WI38 (cell line): ENCODE data around the gene NFIA.

Experiments used
- H3K4me3 ChIP-seq: 2 replicates; pipeline ENCODE4 v1.5.1; 2011; ENCODE audit warnings: low read depth, mild to moderate bottlenecking, control low read depth, low read length
- TF ChIP-seq, protein P1 (sequence below): IDR thresholded peaks from 2 replicates; pipeline ENCODE4 v1.5.1; 2012; ENCODE audit warnings: low read depth, mild to moderate bottlenecking, control low read depth, low read length

NFIA gene

DNA sequence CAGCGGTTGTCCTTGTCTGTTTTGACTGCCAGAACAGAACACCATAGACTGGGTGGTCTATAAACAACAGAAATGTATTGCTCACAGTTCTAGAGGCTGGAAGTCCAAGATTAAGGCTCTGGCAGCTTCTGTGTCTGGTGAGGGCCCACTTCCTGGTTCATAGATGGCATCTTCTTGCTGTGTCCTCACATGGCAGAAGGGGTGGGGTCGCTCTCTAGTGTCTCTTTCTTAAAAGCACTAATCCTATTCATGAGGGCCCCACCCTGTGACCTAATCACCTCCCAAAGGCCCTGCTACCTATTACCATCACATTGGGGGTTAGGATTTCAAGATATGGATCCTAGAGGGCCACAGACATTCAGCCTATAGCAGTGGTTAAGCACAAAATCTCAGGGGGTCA is 304.4 kb downstream of the NFIA start:
- TF ChIP-seq, protein P1, sequence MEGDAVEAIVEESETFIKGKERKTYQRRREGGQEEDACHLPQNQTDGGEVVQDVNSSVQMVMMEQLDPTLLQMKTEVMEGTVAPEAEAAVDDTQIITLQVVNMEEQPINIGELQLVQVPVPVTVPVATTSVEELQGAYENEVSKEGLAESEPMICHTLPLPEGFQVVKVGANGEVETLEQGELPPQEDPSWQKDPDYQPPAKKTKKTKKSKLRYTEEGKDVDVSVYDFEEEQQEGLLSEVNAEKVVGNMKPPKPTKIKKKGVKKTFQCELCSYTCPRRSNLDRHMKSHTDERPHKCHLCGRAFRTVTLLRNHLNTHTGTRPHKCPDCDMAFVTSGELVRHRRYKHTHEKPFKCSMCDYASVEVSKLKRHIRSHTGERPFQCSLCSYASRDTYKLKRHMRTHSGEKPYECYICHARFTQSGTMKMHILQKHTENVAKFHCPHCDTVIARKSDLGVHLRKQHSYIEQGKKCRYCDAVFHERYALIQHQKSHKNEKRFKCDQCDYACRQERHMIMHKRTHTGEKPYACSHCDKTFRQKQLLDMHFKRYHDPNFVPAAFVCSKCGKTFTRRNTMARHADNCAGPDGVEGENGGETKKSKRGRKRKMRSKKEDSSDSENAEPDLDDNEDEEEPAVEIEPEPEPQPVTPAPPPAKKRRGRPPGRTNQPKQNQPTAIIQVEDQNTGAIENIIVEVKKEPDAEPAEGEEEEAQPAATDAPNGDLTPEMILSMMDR, result no peak
- no peak overlapping the region for H3K4me3 ChIP-seq

DNA sequence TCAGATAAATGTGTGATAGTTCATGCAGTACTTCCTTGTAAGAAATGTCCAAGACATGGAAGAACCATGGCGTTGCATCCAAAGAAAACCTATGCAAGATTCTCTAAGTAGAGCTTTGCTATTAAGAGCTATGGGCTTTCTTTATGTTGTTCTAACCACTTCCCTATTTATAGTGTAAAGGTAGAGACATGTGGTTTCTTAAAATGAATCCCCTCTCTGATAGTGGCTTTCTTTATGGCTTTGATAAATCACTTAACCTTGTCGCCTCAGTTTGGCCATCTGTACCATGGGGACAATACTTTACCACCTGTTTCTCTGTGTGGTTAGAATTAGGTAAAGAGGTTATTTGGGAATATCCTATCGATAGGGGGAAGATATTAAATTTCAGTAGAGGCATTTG is 305.5 kb downstream of the NFIA start:
- TF ChIP-seq, protein P1, result no peak
- H3K4me3 ChIP-seq, result no peak overlapping the region

DNA sequence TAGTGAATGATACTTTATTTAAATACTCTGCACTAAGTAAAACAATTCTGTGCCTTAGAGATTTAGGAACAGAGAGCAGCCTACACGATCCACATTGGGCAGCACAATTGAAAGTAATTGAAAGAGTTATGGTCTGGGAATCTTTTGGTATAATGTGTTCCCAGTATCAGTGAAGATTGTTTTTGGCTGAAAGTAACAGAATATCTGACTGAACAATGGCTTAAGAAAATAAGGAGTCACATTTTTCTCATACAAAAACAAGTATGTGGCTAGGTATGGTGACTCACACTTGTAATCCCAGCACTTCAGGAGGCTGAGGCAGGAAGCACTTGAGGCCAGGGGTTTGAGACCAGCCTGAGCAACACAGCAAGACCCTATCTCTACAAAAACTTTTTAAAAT is 306.2 kb downstream of the NFIA start:
- TF ChIP-seq, protein P1, result no peak
- no peak overlapping the region for H3K4me3 ChIP-seq

DNA sequence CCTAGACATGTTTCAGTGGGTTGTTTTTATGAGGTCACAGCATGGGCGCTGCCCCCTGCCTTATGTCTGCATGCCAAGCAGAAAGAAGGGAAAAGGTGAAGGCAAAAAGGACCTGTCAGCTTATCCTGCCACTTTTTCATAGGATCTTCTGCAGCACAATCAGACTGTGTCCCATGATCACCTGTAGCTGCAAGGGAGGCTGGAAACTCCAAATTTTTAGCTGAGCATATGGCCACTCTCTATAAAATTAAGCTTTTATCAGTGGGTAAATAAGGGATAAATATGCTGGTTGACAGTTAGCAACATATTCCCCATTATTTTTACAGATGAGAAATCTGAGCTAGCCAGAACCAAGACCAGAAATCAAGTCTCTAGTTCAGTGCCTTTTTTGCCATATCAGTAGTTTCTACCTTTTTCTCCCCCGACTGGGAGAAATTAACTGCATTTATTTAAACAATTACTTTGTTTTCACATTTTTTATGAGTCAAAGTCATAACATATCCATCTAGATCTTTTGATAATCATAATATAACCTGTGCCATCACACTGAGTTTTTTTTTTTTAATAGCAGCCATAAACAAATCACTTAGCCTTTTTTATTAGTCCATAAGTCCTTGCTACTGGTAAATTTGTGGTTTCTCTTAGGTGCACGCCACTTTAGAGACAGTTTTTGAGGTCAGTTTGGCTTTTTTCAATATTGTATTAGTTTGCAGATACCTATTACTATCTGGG is 307.0 kb downstream of the NFIA start:
- TF ChIP-seq, protein P1, result no peak
- no peak overlapping the region for H3K4me3 ChIP-seq

DNA sequence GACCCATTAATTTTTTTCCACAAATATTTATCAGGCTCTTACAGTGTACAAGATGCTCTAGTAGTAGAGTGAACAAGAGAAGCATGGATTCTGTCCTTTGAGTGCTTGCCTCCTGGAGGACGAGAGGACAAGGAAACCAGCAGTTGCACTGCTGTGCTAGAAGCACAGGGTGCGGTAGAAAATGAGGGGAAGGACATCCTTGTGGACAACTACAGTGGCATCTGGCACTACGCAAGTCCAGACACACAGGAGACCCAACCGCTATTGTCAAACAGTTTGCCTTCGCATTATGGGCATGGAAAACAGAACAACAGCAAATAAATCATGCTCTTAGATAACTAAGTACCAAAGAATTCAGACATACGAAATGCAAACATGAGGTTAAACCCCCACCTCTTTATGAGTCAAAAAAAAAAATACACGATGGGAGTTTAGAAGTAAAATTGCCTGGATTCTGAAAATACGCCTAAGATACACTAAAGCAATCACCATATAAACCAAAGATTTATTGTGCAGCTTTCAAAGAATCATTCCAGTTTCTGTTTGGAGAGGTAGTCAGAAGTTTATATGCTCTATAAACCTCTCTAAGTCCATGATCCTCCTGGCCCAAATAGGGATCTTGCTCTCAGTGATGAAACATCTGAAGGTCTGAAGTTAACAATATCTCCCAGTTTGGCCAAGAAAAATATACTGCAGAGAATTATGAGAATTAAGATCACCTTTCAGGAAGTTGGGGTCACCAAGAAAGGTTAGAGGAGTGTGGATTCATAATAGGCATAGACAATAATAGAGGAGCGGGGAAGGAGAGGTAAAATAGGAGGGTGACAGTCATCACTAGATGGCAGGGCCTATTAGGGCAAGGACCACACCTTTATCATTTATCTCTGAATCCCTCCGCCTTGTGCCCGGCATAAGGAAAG is 307.8 kb downstream of the NFIA start:
- TF ChIP-seq, protein P1, result no peak
- H3K4me3 ChIP-seq, result no peak overlapping the region

DNA sequence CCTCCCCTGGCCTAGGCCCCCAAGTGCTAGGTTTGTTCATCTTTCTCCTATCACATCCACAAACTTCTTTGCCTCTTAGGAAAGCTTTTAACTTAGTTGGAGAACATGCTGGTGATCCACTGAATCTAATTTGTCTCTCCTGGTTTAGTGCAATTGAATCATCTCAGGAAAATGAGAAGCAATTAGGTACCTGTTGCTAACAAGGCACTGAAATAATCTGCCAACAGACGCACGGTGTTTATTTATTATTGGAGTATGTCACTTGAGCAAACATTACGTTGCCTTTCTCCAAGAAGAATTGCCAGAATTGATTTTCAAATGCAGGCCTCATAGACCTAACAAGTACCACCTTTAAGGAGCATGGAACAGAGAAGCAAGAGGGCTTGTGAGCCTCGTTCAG is 309.4 kb downstream of the NFIA start:
- H3K4me3 ChIP-seq, result no peak overlapping the region
- TF ChIP-seq, protein P1, result no peak
